ENCODE data around the gene DCLK1.
"Not testable (repeated sequence)": the region's sequence is repeated elsewhere in the genome, so short reads cannot be mapped to it uniquely, and the experiment has no call there.

Gene DCLK1

GRCh38 chr13:36130552-36131221 is 495 bp downstream of the DCLK1 start:
- no peak for DNase-seq

GRCh38 chr13:36130193-36130551 is 1.0 kb downstream of the DCLK1 start:
- no peak for DNase-seq

GRCh38 chr13:36129539-36129938 is 1.6 kb downstream of the DCLK1 start:
- no peak for DNase-seq

GRCh38 chr13:36126491-36126890 is 4.7 kb downstream of the DCLK1 start:
- DNase-seq, result no peak

- no peak for DNase-seq
Measured at GRCh38 chr13:36125841-36126240, 5.3 kb downstream of the DCLK1 start.

GRCh38 chr13:36124236-36124822 is 6.9 kb downstream of the DCLK1 start:
- DNase-seq, result no peak

GRCh38 chr13:36115306-36115705 is 15.9 kb downstream of the DCLK1 start:
- DNase-seq, result no peak

GRCh38 chr13:36114233-36114632 is 16.9 kb downstream of the DCLK1 start:
- no peak for DNase-seq

GRCh38 chr13:36108954-36109353 is 22.2 kb downstream of the DCLK1 start:
- DNase-seq, result no peak

- DNase-seq, result no peak
Measured at GRCh38 chr13:36108342-36108741, 22.8 kb downstream of the DCLK1 start.

- no peak for DNase-seq
Measured at GRCh38 chr13:36107521-36107920, 23.7 kb downstream of the DCLK1 start.

- no peak for DNase-seq
Measured at GRCh38 chr13:36105726-36106125, 25.5 kb downstream of the DCLK1 start.

GRCh38 chr13:36102721-36103120 is 28.5 kb downstream of the DCLK1 start:
- no peak for DNase-seq

GRCh38 chr13:36101907-36102306 is 29.3 kb downstream of the DCLK1 start:
- DNase-seq, result not testable (repeated sequence)

GRCh38 chr13:36101157-36101556 is 30.0 kb downstream of the DCLK1 start:
- DNase-seq, result no peak

- no peak for DNase-seq
Measured at GRCh38 chr13:36098080-36098479, 33.1 kb downstream of the DCLK1 start.

GRCh38 chr13:36096461-36097416 is 34.4 kb downstream of the DCLK1 start:
- no peak for DNase-seq

- no peak for DNase-seq
Measured at GRCh38 chr13:36094478-36094877, 36.7 kb downstream of the DCLK1 start.

- no peak for DNase-seq
Measured at GRCh38 chr13:36090592-36090991, 40.6 kb downstream of the DCLK1 start.

- no peak for DNase-seq
Measured at GRCh38 chr13:36089130-36089647, 42.0 kb downstream of the DCLK1 start.

GRCh38 chr13:36088463-36088862 is 42.7 kb downstream of the DCLK1 start:
- DNase-seq, result no peak

- no peak for DNase-seq
Measured at GRCh38 chr13:36088001-36088400, 43.2 kb downstream of the DCLK1 start.

- no peak for DNase-seq
Measured at GRCh38 chr13:36086117-36086516, 45.1 kb downstream of the DCLK1 start.

GRCh38 chr13:36084131-36084530 is 47.1 kb downstream of the DCLK1 start:
- DNase-seq, result no peak

All from stimulated activated naive CD4-positive, alpha-beta T cell (primary cell).